HEK293 (cell line): ENCODE data around the gene SDE2.

Source experiments
- CTCF ChIA-PET: fragments of 350-600 bp; formaldehyde crosslinking; extraction: SDS; loops from one replicate; lab custom pipeline; 2021; ENCODE audit warnings: antibody characterized with exemption; lab: Yijun Ruan, JAX
- POLR2A ChIA-PET: fragments of 300-600 bp; formaldehyde crosslinking; extraction: SDS; loops from one replicate; lab custom pipeline; 2020; ENCODE audit warnings: antibody characterized with exemption, inconsistent platforms; lab: Yijun Ruan, JAX
- H3K27ac ChIP-seq: fragments of 200-500 bp; sonication (Bioruptor generic); 2 replicates; pipeline ENCODE4 v1.5.1; 2014; ENCODE audit warnings: low read depth, low read length, control low read depth, inconsistent platforms; ENCODE audit errors: extremely low read depth
- H3K36me3 ChIP-seq, 2 experiments: fragments of 200-500 bp in 1 of 2; sonication (Bioruptor generic) in 1 of 2; 1 replicate in 1 of 2; 2 replicates in 1 of 2; pipeline ENCODE4 v1.5.1; 2014 to 2017; ENCODE audit warnings: inconsistent platforms in 2 of 2, low read length in 2 of 2; ENCODE audit not compliant: control insufficient read depth in 2 of 2, insufficient read depth in 1 of 2
- H3K4me1 ChIP-seq: fragments of 200-500 bp; sonication (Bioruptor generic); 2 replicates; pipeline ENCODE4 v1.5.1; 2014; ENCODE audit warnings: mild to moderate bottlenecking, low read length, inconsistent platforms; ENCODE audit not compliant: control insufficient read depth, insufficient read depth
- H3K4me3 ChIP-seq: 2 replicates; pipeline ENCODE4 v1.5.1; 2011; ENCODE audit warnings: low read depth, mild to moderate bottlenecking, control low read depth, low read length, moderate library complexity
- H3K9me3 ChIP-seq: fragments of 200-500 bp; sonication (Bioruptor generic); 2 replicates; pipeline ENCODE4 v1.5.1; 2014; ENCODE audit warnings: low read depth, low read length, inconsistent platforms; ENCODE audit not compliant: control insufficient read depth, insufficient read depth
- GLIS2 ChIP-seq: fragments of 450-650 bp; formaldehyde crosslinking; IDR thresholded peaks from 2 replicates; pipeline ENCODE4 v1.5.1; 2016; ENCODE audit warnings: missing biosample characterization, missing genetic modification characterization
- ZNF248 ChIP-seq: fragments of 450-650 bp; formaldehyde crosslinking; IDR thresholded peaks from 2 replicates; pipeline ENCODE4 v1.5.1; 2017; ENCODE audit warnings: missing biosample characterization, missing genetic modification characterization
- ZNF366 ChIP-seq: fragments of 450-650 bp; formaldehyde crosslinking; conservative IDR thresholded peaks from 2 replicates; pipeline ENCODE4 v1.5.1; 2016; ENCODE audit warnings: missing biosample characterization, missing genetic modification characterization
- ZNF488 ChIP-seq: fragments of 450-650 bp; formaldehyde crosslinking; IDR thresholded peaks from 2 replicates; pipeline ENCODE4 v1.5.1; 2016; ENCODE audit warnings: missing biosample characterization, missing genetic modification characterization
- ZNF510 ChIP-seq: fragments of 450-650 bp; formaldehyde crosslinking; IDR thresholded peaks from 2 replicates; pipeline ENCODE4 v1.5.1; 2018; ENCODE audit warnings: mild to moderate bottlenecking, missing genetic modification characterization, missing biosample characterization; ENCODE audit not compliant: insufficient replicate concordance

The SDE2 gene

DNA sequence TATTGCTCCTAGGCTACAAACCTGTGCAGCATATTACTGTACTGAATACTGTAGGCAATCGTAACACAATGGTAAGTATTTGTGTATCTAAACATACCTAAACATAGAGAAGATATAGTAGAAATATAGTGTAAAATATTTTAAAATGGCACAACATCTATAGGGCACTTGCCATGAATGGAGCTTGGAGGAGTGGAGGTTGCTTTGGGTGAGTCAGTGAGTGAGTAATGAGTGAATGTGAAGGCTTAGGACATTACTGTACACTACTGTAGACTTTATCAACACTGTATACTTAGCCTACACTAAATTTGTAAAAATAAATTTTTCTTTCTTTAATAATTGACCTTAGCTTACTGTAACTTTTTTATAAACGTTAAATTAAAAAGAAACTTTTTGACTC, 66.1 kb downstream of the SDE2 start:
- POLR2A ChIA-PET = interaction anchor here (0.7 to 6.0 kb wide), 2 partner anchors 9 to 15 kb away, joined by 3 to 32 read pairs; partner anchors contain the start of gene PYCR2
- Histone ChIP-seq H3K4me1 (no peaks in the 10 kb centered on the region), H3K36me3 (no peaks in the 10 kb centered on the region), H3K27ac (no peak overlapping the region), H3K4me3 (no peak overlapping the region), H3K9me3 (no peaks in the 10 kb centered on the region)
- CTCF ChIA-PET = interaction anchor here (0.6 to 0.7 kb wide), 2 partner anchors 43 to 86 kb away, joined by 3 read pairs; no protein-coding TSS in a partner anchor
- no peak for TF ChIP-seq ZNF366
- TF ChIP-seq GLIS2 (tag by site-specific recombination) = no peak
- TF ChIP-seq ZNF488 = no peak
- TF ChIP-seq ZNF510 (tag by site-specific recombination) = no peak
- TF ChIP-seq ZNF248 = no peak
